Stimulated activated effector memory CD8-positive, alpha-beta T cell treated with anti-CD3 and anti-CD28 coated beads, Interleukin-12 subunit alpha, Interleukin-12 subunit beta, amount 100 ng/mL, for 72 hours (primary cell): ENCODE measurements around the gene TENM3.

ENCODE experiments used
- ATAC-seq: fragments of 150-1000 bp; cut with Tn5 transposase; 2 replicates; pipeline ENCODE4 v1.10.0; 2021
- DNase-seq, 2 donors: peaks; one replicate each; pipeline ENCODE4 v3.0.0; 2021 to 2022; ENCODE audit warnings: low spot score in 2 of 2
- H3K27ac Mint-ChIP-seq: one replicate; pipeline ENCODE4 v1.8.0; 2022; ENCODE audit warnings: mild to moderate bottlenecking, mixed read lengths
- H3K36me3 Mint-ChIP-seq: one replicate; pipeline ENCODE4 v1.8.0; 2022; ENCODE audit warnings: mild to moderate bottlenecking, mixed read lengths
- H3K4me1 Mint-ChIP-seq: one replicate; pipeline ENCODE4 v1.8.0; 2022; ENCODE audit warnings: mixed read lengths
- H3K4me3 Mint-ChIP-seq: one replicate; pipeline ENCODE4 v1.8.0; 2022; ENCODE audit warnings: mild to moderate bottlenecking, mixed read lengths
- H3K9me3 Mint-ChIP-seq: one replicate; pipeline ENCODE4 v1.8.0; 2022; ENCODE audit warnings: mixed read lengths

The TENM3 gene

DNA sequence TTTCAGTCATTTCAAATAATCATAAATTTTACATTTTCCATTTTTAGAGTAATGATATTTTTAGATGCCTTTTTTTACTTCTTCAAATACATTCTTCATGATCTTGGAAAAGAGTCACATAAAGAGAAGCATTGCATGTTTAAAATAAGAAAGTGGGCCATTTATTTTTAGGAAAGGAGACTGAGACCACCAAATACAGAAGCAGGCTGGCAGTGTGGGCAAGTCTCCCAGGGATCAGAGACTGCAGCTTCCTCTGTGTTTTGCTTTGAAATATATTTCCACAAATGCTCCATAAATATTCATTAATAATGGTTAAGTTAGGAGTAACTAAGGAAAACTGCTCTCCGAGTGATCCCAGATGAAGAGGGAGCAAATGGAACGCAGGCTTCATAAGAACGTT lies 397.3 kb downstream of the TENM3 start:
- Mint-ChIP-seq H3K9me3 (peaks cover 2% of the 10 kb centered on the region), H3K27ac (no peak overlapping the region), H3K36me3 (no peaks in the 10 kb centered on the region), H3K4me3 (no peak overlapping the region), H3K4me1 (no peaks in the 10 kb centered on the region)
- no peak for DNase-seq
- no peak for ATAC-seq

DNA sequence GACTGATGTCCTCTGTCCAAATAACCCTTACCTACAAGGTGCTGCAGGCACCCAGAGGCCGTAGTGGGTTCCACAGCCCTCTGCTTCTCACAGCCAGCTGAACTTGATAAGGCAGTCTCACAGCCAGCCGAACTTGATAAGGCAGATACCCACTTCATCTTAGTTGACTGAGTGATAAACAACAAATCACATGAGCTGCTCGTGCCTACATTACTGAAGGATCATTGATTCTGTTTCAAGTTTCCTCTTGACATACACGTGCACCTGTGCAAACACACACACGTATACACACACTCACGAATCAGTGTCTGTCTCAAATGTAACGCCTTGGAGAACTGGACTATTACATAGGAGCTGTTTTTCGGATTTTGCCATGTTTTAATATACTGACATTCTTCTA lies 397.7 kb downstream of the TENM3 start:
- peaks cover 4% of the 10 kb centered on the region for H3K9me3 Mint-ChIP-seq
- no peak for ATAC-seq
- no peak overlapping the region for H3K4me3 Mint-ChIP-seq
- H3K36me3 Mint-ChIP-seq = no peaks in the 10 kb centered on the region
- DNase-seq = no peak
- no peaks in the 10 kb centered on the region for H3K4me1 Mint-ChIP-seq
- no peak overlapping the region for H3K27ac Mint-ChIP-seq

- no peak overlapping the region for H3K4me3 Mint-ChIP-seq
Measured at GRCh38 chr4:182642831-182643230, 399.6 kb downstream of the TENM3 start.

GRCh38 chr4:182643801-182644682 lies 400.8 kb downstream of the TENM3 start:
- DNase-seq = no peak
- H3K4me3 Mint-ChIP-seq = no peak overlapping the region
- H3K27ac Mint-ChIP-seq = no peak overlapping the region
- ATAC-seq = no peak
- peaks cover 7% of the 10 kb centered on the region for H3K9me3 Mint-ChIP-seq
- H3K4me1 Mint-ChIP-seq = no peaks in the 10 kb centered on the region
- H3K36me3 Mint-ChIP-seq = no peaks in the 10 kb centered on the region

More at GRCh38 chr4:182642831-182643230, 399.6 kb downstream of the TENM3 start:
- ATAC-seq (no peak), DNase-seq (no peak)
- no peak overlapping the region for H3K27ac Mint-ChIP-seq
- H3K4me1 Mint-ChIP-seq = no peaks in the 10 kb centered on the region
- no peaks in the 10 kb centered on the region for H3K36me3 Mint-ChIP-seq
- peaks cover 7% of the 10 kb centered on the region for H3K9me3 Mint-ChIP-seq

GRCh38 chr4:182644683-182645050 lies 401.5 kb downstream of the TENM3 start:
- H3K4me1 Mint-ChIP-seq = no peaks in the 10 kb centered on the region
- H3K36me3 Mint-ChIP-seq = no peaks in the 10 kb centered on the region
- peaks cover 7% of the 10 kb centered on the region for H3K9me3 Mint-ChIP-seq
- no peak overlapping the region for H3K4me3 Mint-ChIP-seq
- no peak for DNase-seq
- no peak for ATAC-seq
- no peak overlapping the region for H3K27ac Mint-ChIP-seq

- Mint-ChIP-seq H3K4me3 (no peak overlapping the region), H3K9me3 (peaks cover 7% of the 10 kb centered on the region), H3K36me3 (no peaks in the 10 kb centered on the region), H3K4me1 (no peaks in the 10 kb centered on the region), H3K27ac (no peak overlapping the region)
- ATAC-seq = no peak
- no peak for DNase-seq
Measured at GRCh38 chr4:182645511-182645910, 402.3 kb downstream of the TENM3 start.

- Mint-ChIP-seq H3K4me3 (no peak overlapping the region), H3K4me1 (no peaks in the 10 kb centered on the region), H3K9me3 (peaks cover 7% of the 10 kb centered on the region), H3K27ac (no peak overlapping the region), H3K36me3 (no peaks in the 10 kb centered on the region)
- ATAC-seq (no peak), DNase-seq (no peak)
Measured at GRCh38 chr4:182647646-182648300, 404.6 kb downstream of the TENM3 start.

- no peak overlapping the region for H3K4me3 Mint-ChIP-seq
- H3K36me3 Mint-ChIP-seq = no peaks in the 10 kb centered on the region
- ATAC-seq (no peak), DNase-seq (no peak)
- no peaks in the 10 kb centered on the region for H3K4me1 Mint-ChIP-seq
- peaks cover 7% of the 10 kb centered on the region for H3K9me3 Mint-ChIP-seq
- no peak overlapping the region for H3K27ac Mint-ChIP-seq
Measured at GRCh38 chr4:182648766-182649165, 405.6 kb downstream of the TENM3 start.

DNA sequence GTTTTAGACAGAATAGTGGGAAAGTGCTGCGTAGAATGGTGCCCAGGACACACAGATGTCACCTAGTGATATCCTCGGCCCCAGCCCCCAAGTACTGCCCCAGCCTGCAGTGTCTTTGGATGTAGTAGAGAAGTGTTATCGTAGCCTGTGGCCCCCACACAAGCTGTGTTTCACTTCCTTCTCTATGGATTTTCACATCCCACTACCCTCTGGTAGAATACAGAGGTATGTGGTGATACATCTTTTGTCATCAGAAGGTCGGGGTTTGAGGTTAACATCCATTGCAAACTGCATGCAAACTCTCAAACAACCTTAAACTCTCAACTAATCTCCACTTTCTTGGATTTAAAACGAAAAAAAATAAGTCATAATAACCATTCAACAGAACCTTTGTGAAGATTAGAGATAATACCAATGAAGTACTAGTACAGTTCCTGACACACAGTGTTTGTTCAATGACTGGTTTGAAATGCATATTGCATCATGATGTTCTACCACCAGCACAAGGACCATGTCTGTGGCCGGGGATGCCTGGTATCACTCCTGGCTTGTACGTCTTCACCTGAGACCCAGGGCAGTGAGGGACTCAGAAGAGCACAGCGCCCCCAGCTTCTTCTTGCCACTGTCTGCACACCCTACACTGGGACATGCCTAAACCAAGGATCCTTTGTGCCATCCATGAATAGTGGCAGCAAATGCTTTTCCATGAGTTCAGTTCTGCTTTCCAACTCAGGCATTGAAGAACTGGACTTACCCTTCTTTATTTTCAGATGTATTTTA lies 406.7 kb downstream of the TENM3 start:
- Mint-ChIP-seq H3K27ac (no peak overlapping the region), H3K9me3 (peaks cover 7% of the 10 kb centered on the region), H3K4me1 (no peaks in the 10 kb centered on the region), H3K4me3 (no peak overlapping the region), H3K36me3 (no peaks in the 10 kb centered on the region)
- ATAC-seq = no peak
- DNase-seq = no peak

DNA sequence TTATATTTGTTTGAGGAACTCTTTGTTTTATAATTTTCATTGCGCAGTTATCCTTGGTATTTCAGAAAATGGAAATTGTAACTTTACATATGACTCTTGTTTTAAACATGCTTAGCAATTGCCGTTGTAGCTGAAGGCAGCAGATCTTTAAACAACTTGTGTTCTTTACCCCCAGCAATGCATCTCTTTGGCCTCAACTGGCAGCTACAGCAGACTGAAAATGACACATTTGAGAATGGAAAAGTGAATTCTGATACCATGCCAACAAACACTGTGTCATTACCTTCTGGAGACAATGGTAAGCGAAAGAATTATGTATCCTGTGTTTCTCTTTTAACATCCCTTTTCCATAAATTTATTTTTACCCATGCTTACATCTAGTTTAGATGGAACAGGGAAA lies 410.4 kb downstream of the TENM3 start:
- no peaks in the 10 kb centered on the region for H3K36me3 Mint-ChIP-seq
- no peak overlapping the region for H3K4me3 Mint-ChIP-seq
- H3K9me3 Mint-ChIP-seq = no peaks in the 10 kb centered on the region
- DNase-seq (no peak), ATAC-seq (no peak)
- H3K4me1 Mint-ChIP-seq = no peaks in the 10 kb centered on the region
- no peak overlapping the region for H3K27ac Mint-ChIP-seq

GRCh38 chr4:182655340-182655739 lies 412.1 kb downstream of the TENM3 start:
- H3K4me1 Mint-ChIP-seq = no peaks in the 10 kb centered on the region
- ATAC-seq (no peak), DNase-seq (no peak)
- no peak overlapping the region for H3K27ac Mint-ChIP-seq
- H3K9me3 Mint-ChIP-seq = no peaks in the 10 kb centered on the region
- H3K36me3 Mint-ChIP-seq = no peaks in the 10 kb centered on the region
- H3K4me3 Mint-ChIP-seq = no peak overlapping the region

- DNase-seq (no peak), ATAC-seq (no peak)
- peaks cover 3% of the 10 kb centered on the region for H3K9me3 Mint-ChIP-seq
- no peaks in the 10 kb centered on the region for H3K36me3 Mint-ChIP-seq
- no peak overlapping the region for H3K27ac Mint-ChIP-seq
- no peaks in the 10 kb centered on the region for H3K4me1 Mint-ChIP-seq
- no peak overlapping the region for H3K4me3 Mint-ChIP-seq
Measured at GRCh38 chr4:182662551-182662950, 419.3 kb downstream of the TENM3 start.

- Mint-ChIP-seq H3K27ac (no peak overlapping the region), H3K4me1 (no peaks in the 10 kb centered on the region), H3K4me3 (no peak overlapping the region), H3K36me3 (no peaks in the 10 kb centered on the region), H3K9me3 (no peaks in the 10 kb centered on the region)
- no peak for ATAC-seq
- DNase-seq = no peak
Measured at GRCh38 chr4:182671231-182671630, 428.0 kb downstream of the TENM3 start.

DNA sequence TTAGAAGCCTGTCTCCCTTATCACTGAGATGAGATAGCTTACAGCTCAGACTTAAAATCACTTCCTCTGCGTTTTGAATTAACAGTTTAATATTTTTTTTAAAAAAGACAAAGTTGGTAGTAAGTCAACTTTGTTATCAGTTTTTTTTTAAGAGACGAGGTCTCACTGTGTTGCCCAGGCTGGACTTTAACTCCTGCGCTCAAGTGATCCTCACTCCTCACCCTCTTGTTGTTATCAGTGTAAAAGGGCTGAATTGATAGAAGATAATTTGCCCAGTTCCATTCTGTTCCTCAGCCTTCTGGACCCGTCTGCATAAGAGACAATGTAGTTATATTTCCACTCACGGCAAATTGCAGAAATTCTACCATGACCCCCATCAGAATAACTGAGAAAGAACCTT lies 428.5 kb downstream of the TENM3 start:
- ATAC-seq (no peak), DNase-seq (no peak)
- no peak overlapping the region for H3K4me3 Mint-ChIP-seq
- no peaks in the 10 kb centered on the region for H3K9me3 Mint-ChIP-seq
- H3K4me1 Mint-ChIP-seq = no peaks in the 10 kb centered on the region
- no peak overlapping the region for H3K27ac Mint-ChIP-seq
- H3K36me3 Mint-ChIP-seq = no peaks in the 10 kb centered on the region

GRCh38 chr4:182678590-182678989 lies 435.4 kb downstream of the TENM3 start:
- H3K4me3 Mint-ChIP-seq = no peak overlapping the region
- no peak overlapping the region for H3K27ac Mint-ChIP-seq
- no peaks in the 10 kb centered on the region for H3K36me3 Mint-ChIP-seq
- ATAC-seq (no peak), DNase-seq (no peak)
- no peaks in the 10 kb centered on the region for H3K4me1 Mint-ChIP-seq
- no peaks in the 10 kb centered on the region for H3K9me3 Mint-ChIP-seq
